GM21737 (cell line): ENCODE data around the gene KIF3B.
A peak's percentile ranks its signal among the peaks of the same experiment; 100 is the strongest.

Experiments used
- ATAC-seq: cut with Tn5 transposase; IDR thresholded peaks from one replicate; pipeline ENCODE4 v1.9.1; 2021; ENCODE audit warnings: mild to moderate bottlenecking, moderate library complexity; ENCODE audit not compliant: unreplicated experiment

The KIF3B gene

GRCh38 chr20:32277361-32278198 is at the start of gene KIF3B:
Gene KIF3B, plus strand, starts transcription at chr20:32277651. Its CDS starts 32,127 bp downstream, at chr20:32309778.
- peak; percentile 65 for ATAC-seq

DNA sequence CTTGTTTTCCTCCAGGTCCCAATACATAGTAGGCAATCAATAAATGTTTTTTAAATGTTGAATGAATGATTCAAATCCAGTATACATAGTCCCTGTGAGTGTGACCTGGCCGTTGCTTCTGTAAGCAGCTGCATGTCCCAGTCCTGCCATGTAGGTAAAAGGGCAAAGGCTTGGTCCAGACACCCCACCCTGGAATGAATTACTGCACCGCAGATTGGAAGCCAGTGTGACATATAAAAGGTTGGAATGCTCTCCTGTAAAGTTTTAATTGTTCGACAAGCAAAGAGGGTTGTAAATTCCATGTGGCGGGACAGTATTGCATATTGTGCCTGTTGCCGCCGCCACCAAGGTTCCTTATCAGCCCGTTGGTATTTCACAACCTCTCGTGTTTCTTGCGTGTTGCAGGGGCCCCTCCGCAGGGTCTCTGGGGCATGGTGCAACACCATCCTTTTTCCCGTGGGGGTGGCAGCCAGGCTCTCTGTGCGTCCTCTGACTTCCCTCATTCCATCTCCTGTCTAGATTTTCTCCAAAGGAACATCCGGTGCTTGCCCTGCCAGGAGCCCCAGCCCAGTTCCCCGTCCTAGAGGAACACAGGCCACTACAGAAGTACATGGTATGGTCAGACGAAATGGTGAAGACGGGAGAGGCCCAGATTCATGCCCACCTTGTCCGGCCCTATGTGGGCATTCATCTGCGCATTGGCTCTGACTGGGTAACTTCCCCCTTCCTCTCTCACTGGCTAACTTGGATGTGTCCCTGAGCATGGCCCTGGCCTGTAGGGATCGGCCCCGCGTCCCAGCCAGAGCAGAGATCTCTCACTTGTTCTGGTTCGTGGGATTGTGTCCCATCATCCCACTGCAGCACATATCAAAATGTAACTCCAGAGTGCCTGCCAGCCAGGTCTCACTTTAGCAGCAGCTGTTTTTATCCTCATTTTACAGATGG is 49.4 kb upstream of the KIF3B start:
- no peak for ATAC-seq

- no peak for ATAC-seq
Measured at GRCh38 chr20:32229251-32229747, 48.2 kb upstream of the KIF3B start.

- ATAC-seq, result no peak
Measured at GRCh38 chr20:32230707-32231106, 46.7 kb upstream of the KIF3B start.

DNA sequence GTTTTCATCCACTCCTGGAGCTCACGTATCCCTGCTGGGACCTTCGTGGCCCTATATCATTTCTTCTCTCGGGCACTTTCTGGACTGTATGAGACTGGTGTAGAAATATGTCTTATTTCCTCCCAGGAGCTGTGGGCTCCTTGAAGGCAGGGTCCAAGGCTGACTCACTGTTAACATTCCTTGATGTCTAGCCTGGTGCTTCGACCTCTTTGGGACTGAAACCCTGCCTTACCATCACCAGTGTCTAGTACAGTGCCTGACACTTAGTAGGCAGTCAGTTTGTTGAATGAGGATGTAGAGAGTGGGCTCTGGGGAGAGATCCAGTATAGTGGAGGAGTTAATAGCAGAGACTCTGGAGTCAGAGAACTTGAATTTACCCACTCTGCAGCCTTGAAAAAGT is 46.2 kb upstream of the KIF3B start:
- ATAC-seq, result no peak

DNA sequence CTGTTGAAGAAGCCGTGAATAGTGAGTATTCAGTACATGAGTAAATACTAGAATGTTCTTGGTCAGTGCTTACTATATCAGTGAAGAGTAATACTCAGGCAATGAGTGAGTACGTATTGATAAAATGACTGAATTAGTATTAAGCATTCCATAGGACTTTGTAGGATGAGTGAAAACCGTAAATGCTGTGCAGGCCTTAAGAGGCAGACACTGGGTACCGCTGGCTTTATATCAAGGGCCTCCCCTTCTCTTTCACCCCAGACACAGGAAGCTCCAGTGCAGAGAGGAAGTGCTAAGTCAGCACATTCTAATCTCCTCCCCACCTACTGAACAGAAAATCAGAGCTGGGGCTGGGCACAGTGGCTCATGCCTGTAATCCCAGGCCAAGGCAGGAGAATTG is 45.6 kb upstream of the KIF3B start:
- ATAC-seq, result no peak

DNA sequence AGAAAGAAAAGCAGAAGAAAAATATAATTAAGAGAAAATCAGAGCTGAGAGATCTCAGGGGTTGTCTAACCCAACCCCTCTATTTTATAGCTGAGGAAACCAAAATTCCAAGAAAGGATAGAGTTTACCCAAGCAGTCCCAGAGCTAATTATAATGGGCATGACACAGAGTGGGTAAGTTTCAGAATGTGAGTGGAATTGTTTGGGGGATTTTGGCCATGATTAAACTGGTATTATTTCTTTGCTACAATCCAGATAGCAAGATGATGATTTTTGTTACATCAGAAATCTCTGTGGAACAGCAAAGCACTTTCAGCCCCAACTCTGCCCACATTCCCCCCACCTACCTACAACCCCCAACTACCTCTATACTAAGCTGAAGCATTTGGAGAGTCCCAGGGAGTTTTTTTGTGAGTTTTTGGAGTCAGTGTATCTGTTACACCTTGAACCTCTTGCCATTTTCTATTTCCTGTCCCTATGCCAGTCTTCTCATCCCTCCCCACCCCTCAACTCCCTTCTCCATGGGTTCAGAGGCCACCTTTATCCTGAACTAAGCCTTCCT is 45.0 kb upstream of the KIF3B start:
- no peak for ATAC-seq

DNA sequence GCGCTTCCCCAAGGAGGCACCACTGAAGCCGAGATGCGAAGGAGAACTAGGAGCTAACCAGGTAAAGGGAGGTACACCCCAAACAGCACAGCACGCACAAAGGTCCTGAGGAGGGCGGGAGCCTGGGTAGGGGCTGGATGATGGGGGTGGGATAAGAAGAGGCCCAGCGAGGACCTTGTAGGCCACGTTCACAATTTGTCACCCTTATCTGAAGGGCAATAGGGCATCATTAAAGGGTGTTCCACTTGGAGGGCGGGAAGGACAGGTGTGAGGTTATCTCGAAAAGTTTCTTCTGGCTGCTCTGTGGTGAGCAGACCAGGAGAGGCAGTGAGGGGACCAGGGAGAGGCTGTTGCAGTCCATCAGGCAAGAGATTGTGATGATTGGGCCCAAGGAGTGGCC is 44.2 kb upstream of the KIF3B start:
- no peak for ATAC-seq

DNA sequence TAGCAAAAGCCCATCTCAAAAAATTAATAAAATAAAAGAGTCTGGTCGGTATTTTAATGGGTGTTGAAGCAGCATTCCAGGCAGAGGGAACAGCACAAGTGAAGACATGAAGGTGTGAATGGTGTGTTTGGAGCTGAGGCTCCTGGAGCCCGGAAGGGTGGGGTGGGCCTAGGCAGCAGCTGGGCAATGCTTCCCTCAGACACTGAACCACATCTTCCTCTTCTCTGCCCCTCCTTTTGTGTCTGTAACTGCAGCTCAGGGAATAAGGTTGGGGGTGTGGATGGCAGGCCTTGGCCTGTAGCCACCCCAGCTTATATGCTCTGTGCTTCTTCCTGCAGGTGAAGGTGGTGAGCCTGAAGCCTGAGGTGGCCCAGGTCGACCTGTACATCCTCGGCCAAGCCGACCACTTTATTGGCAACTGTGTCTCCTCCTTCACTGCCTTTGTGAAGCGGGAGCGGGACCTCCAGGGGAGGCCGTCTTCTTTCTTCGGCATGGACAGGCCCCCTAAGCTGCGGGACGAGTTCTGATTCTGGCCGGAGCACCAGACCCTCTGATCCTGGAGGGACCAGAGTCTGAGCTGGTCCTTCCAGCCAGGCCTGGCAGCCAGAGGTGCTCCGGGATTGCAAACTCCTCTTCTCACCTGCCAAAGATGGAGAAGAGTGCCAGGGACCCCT is 43.2 kb upstream of the KIF3B start:
- no peak for ATAC-seq

DNA sequence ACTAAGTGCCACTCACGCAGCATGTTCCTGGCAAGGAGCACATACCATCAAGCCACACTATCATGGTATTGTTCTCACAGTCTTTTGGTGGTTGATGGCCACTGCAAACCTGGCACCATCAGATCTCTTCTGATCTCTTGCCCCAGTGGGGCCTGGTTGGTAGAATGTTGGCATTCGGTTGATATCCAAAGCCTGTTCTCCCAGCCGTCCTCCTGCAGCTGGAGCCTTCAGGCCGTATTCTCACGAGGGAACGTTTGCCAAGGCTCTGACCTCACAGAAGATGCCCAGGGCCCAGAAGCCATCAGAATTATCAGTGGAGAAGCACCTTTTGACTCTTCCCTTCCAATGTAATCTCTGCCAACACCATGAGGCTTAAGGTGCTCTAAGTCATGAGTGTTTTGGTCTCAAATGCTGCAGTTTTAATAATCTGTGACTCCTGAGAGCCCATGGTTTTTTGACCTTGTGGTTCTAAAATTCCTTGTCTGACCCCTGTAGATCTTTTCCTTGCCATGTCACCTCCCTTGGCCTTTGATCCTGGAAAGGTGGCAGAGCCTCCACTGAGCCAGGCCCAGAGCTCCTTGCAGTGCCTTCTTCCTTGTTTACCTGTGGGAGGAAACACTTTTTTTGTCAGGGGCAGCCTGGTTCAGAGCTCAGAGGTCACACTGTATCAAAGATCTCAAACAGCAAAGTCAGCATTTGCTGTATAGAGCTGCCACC is 42.0 kb upstream of the KIF3B start:
- no peak for ATAC-seq

DNA sequence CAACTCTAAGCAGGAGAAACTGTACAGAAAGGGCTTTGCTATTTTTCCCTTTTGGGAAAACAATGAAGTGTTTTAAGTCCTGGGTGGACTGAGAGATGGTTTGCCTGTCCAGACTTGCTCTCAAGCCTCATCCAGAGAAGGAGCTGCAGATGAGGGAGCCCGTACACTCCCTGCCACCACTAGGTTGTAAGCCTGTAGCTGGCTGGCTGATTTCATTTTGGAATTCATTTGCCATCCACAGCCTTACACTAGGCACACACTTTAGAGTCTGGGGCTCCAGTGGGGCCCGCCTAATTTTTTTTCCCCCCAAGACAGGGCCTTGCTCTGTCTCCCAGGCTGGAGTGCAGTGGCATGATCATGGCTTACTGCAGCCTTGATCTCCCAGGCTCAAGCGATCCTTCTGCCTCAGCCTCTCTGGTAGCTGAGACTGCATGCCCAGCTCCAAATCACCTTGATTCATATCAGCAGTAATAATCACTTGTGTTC is 41.4 kb upstream of the KIF3B start:
- ATAC-seq, result no peak

DNA sequence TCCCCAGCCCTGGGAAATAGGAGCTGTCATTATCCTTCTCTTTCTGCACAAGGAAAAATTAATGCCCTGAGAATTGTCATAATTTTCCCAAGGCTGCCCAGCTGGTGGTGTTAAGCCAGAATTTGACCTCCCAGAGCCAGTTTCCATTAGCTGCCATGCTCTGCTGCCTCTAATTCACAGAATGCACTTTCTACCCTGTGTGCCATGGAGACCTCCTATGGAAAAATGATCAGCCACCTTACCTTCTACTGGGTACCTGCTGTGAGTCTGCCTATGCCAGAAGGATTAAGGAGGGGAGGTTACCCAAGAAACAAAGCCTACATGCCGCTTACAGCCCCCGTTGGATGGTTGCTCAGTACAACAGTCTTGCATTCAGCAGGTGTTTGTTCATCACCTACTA is 40.6 kb upstream of the KIF3B start:
- no peak for ATAC-seq

DNA sequence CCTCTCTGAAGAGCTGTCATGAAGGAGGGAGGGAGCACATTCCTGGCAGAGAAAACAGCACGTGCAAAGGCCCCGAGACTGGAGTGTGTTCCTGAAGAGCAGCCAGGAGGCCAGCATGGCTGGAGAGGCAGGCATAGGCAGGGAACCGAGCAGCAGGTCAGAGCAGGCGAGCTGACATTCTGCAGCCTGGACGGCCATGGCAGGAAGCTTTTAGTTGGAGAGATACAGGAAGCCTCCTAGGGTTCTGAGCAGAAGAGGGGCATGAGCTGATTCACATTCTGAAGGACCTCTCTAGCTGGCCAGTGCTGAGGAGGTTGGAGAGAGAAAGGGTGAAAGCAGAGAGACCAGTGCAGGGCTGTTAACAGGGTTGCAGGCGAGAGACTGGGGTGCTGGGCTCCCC is 40.0 kb upstream of the KIF3B start:
- ATAC-seq, result no peak

- ATAC-seq, result no peak
Measured at GRCh38 chr20:32238483-32239425, 38.7 kb upstream of the KIF3B start.

- ATAC-seq, result no peak
Measured at GRCh38 chr20:32240205-32240604, 37.2 kb upstream of the KIF3B start.

DNA sequence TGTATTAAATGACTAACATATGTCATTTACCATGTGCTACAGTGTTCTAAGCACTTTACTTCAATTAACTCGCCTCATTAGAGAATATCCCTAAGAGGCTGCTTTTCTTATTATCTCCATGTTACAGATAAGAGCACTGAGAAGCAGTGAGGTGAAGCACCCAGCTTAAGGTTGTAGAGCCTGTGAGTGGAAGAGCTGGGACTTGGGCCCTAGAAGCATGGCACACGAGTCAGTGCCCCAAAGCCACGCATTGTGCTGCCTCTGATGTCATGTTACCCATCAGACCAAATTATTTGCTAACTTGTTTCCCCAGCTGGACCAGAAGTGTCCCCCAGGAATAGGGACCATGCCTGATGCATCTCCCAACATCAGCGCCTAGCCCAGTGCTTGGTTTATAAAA is 35.6 kb upstream of the KIF3B start:
- no peak for ATAC-seq

DNA sequence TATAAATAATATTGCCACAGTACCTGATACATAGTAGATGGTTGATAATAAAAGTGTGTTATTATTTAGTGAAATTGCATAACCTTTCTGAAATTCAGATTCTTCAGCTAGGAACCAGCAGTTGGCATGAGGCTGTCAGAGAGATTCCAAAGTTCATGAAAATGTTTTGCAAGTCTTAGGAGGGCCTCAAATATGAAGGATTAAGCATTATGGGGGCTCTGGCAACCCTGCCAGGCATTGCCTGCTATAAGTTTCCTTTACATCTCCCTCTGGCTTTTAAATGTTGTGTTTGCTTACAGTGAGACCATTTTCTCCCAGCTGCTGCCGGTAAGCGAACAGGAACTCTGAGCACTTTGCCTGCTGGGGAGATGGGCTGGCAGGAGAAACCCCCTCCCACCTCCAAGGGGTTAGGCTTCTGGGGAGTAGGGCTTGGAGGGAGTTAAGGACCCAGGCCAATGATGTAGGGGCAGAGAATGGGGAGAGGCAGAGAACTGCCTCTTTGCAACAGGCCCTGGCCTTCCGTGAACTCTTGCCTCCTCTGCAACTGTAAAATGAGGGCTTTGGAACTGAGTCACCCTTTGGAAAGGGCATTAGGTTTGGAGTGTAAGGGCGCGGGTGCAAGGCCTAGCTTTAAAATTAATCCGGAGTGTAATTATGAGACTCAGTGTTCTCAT is 33.2 kb upstream of the KIF3B start:
- ATAC-seq, result no peak

DNA sequence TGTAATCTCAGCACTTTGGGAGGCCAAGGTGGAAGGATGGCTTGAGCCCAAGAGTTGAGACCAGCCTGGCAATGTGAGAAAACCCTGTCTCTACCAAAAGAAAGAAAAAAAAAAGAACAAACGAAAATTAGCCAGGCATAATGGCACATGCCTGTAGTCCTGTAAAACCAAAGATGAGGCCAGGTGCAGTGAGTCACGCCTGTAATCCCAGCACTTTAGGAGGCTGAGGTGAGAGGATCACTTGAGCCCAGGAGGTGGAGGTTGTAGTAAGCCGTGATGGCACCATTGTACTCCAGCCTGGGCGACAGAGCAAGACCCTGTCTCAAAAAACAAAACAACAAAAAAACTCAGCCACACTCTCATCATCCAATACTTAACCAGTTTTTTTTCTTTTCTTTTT is 32.5 kb upstream of the KIF3B start:
- ATAC-seq, result no peak
